GM23338 (cell line): Measurements from ENCODE around the gene NUDT21.

ENCODE experiments used
- CTCF ChIP-seq, 2 experiments: fragments of 200-600 bp in 1 of 2; sonication (generic) in 1 of 2; conservative IDR thresholded peaks; 2 replicates each; pipeline versions ENCODE4 v1.5.1 to v1.6.1; 2016 to 2017; ENCODE audit warnings: antibody characterized with exemption in 2 of 2, low read depth in 2 of 2, mild to moderate bottlenecking in 2 of 2, moderate library complexity in 1 of 2
- NANOG ChIP-seq: IDR thresholded peaks from 2 replicates; pipeline ENCODE4 v1.6.1; 2016; ENCODE audit warnings: antibody characterized with exemption, borderline replicate concordance

GRCh38 chr16:56424404-56424764 is 26.7 kb downstream of the NUDT21 start:
- TF ChIP-seq CTCF (conservative IDR thresholded peaks at IDR 0.05; ENCODE audit: low read depth in 2 of 2) (no peak), NANOG (no peak)
